Aortic smooth muscle cell (primary cell): ENCODE measurements around the gene PCGF2. TPM values are rescaled to one million over a fixed set of nuclear protein-coding genes. Genes with fewer than 3 reads are reported as not detected.

ENCODE experiments used
- total RNA-seq: library from RNA; depleted of rRNA; stranded (reverse); fragments of >200 nt; gene quantifications from 2 replicates; pipeline ENCODE4 v1.2.3, GENCODE V29; 2014

PCGF2 gene
- 4.1 and 5.6 TPM in 2 replicates for total RNA-seq

DNA sequence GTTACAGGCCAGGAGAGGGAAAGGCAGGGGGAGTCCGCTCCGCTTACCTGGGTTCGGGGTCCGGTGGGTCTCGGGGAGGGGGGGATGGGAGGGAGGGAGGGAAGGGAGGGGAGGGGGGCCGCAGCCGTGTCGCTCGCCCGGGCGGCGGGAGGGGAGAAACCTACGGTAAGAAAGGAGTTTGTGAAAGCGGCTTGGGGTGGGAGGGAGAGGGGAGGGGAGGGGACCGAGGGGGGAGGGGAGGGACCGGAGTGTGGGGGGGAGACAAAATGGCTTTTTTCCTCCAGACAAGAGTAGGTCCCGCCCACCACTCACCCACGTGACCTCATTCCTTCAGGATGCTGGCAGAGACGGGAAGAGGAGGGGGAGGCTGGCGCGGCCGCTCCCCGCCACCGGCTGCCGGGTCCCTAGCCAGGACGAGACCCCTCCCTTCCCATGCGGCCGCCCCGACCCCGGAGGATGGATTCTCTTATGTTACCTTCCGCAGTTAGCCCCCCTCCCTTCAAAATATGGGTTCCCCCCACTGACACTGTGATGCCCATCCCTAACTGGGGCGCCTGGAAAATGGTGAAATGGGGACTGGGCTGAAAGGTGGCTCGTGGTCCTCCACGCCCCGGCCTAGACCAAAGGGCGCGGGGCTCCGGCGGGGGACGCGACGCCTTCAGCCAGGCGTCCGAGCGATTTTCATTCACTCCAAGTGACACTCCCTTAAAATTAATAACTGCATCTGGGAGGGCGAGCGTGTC, at the start of gene PCGF2:
PCGF2 (minus strand) TSS at position 188 of the 743 bp plus-strand sequence. CDS start 7,934 bp downstream, outside the sequence.

DNA sequence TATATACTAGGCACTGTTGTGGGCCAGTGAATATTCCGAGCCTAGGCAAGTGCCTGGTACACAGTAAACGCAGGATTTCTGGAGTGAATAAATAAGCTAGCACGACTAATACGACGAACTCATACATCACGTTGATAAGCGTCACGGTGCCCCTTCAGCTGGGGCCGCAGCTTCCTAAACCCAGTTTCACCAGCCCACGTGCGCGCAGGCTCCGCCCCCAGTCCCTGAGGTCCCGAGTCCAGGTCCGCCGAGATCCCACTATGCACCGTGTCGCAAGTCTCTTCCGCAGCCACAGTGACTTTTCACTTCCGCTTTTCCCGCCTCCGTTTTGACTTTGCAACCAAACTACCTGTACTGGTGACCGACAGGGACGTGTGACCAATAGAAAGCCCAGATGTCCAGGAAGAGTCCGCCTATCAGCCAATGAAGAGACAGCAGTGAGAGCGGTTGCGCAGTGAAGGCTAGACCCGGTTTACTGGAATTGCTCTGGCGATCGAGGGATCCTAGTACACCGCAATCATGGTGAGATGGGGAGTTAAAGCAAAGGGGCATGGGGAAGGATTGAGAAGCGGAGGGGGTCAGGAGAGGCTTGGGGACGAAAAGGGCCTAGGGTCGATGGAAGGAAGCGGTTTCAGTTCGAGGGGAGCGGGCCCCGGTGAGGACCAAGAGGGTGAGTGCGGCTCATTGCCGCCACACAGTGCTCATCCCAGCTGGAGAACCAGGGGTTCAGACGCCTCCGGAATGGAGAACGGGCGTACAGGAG, 4.4 kb upstream of the PCGF2 start, which contains the start of gene PSMB3:
PSMB3 (plus strand) TSS at position 434 of the 763 bp plus-strand sequence; CDS start at position 520, 86 bp downstream.

DNA sequence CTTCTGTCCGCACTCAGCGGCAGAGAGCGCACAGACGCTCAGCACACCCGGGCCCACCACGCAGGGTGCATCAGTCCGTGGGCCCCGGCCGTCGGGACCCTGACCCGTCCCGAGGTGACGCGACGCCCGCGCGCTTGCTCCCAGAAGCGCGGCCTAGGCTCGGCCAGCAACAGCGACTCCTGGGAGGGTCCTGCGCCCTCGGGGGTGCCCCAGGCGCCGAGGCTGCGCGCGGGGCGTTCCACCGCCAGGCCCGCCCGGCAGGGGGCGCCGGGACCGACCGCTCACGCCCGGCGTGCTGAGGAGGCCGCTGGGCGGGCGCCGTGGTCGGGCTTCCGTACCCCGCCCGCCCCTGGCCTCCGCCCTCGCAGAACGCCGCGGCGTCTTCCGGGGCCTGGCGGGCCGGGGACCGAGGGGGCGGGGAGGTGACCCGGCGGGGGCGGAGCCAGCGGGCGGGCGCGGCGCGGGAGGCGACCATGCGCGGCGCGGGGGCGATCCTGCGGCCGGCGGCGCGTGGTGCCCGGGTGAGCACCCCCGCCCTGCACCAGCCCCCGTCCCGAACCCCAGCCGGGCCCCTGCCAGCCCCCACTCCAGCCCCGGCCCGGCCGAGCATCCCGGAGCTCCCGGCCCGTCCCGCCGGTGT, 18.1 kb downstream of the PCGF2 start, which contains the start of gene CISD3:
CISD3 (plus strand) TSS at position 456 of the 640 bp plus-strand sequence; CDS start at position 474, 18 bp downstream.

DNA sequence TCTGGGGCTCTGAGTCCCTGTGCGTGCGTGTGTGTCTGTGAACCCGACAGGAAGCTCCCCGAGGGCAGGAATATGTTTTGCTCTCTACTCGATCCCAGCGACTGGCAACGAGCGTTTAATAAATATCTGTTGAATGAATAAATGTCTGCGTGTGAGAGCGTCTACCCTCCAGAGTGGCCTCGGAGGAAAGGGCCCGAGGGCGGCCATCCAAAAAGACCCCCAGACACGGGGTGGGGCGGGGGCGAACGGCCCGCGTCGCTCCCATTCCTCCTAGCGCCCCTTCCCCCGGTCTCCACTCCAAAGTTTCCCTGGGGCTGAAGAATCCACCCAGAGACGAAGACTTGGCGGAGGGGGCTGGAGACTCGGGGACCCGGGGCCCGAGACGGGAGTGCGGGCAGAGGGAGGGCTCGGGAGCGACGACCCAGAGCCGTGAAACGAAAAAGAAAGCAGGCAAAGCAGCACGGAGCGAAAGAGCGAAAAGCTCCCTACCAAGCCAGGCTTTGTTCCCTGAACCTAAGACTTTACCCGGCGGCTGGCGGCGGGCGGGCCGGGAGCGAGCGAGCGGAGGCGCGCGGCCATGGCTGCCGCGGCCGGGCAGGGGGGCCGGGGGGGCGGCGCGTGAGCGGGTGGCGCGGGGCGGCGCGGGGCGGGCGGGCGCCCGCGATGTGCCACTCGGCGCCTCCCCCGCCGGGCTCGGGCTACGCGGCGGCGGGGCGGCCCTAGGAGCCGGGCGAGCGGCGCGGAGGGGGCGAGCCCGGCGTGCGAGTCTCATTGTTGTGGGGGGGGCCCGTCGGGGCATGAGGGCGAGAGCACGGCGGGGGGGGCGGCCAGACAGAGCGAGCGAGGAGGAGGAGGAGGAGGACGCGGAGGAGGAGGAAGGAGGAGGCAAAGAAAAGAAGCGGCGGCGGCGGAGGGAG, 43.3 kb downstream of the PCGF2 start, which contains the start of gene MLLT6:
MLLT6 (plus strand) TSS at position 668 of the 917 bp plus-strand sequence. CDS start 360 bp downstream, outside the sequence.

Other genes starting within 250 kb of the PCGF2 start
- under 0.01 TPM in 1 of 2 replicates, not detected in the other for gene SRCIN1, start 142.4 kb downstream of the PCGF2 start, total RNA-seq
- gene EPOP, start 73.4 kb downstream of the PCGF2 start, total RNA-seq, result 0.26 and 0.37 TPM in 2 replicates
- gene MLLT6, start 43.1 kb downstream of the PCGF2 start, total RNA-seq, result 21.5 and 23.0 TPM in 2 replicates
- 4.0 and 5.8 TPM in 2 replicates for gene CISD3, start 18.0 kb downstream of the PCGF2 start, total RNA-seq
- gene PSMB3, start 4.4 kb upstream of the PCGF2 start, total RNA-seq, result 362 and 442 TPM in 2 replicates
- 49.9 and 57.6 TPM in 2 replicates for gene PIP4K2B, start 51.2 kb upstream of the PCGF2 start, total RNA-seq
- gene CWC25, start 77.0 kb upstream of the PCGF2 start, total RNA-seq, result 10.1 and 10.6 TPM in 2 replicates
- 2,333 and 2,606 TPM in 2 replicates for gene RPL23, start 105.4 kb upstream of the PCGF2 start, total RNA-seq
- 88.5 and 114 TPM in 2 replicates for gene LASP1, start 121.7 kb upstream of the PCGF2 start, total RNA-seq
- under 0.01 TPM in 1 of 2 replicates, not detected in the other for gene FBXO47, start 219.1 kb upstream of the PCGF2 start, total RNA-seq